Midbrain (tissue), 1 donor: ENCODE measurements around the gene OXNAD1.
"Not testable (repeated sequence)": the region's sequence is repeated elsewhere in the genome, so short reads cannot be mapped to it uniquely, and the experiment has no call there.

Source experiments
- DNase-seq: peaks from one replicate; lab custom pipeline; 2025; lab: John Stamatoyannopoulos, UW

OXNAD1 gene

DNA sequence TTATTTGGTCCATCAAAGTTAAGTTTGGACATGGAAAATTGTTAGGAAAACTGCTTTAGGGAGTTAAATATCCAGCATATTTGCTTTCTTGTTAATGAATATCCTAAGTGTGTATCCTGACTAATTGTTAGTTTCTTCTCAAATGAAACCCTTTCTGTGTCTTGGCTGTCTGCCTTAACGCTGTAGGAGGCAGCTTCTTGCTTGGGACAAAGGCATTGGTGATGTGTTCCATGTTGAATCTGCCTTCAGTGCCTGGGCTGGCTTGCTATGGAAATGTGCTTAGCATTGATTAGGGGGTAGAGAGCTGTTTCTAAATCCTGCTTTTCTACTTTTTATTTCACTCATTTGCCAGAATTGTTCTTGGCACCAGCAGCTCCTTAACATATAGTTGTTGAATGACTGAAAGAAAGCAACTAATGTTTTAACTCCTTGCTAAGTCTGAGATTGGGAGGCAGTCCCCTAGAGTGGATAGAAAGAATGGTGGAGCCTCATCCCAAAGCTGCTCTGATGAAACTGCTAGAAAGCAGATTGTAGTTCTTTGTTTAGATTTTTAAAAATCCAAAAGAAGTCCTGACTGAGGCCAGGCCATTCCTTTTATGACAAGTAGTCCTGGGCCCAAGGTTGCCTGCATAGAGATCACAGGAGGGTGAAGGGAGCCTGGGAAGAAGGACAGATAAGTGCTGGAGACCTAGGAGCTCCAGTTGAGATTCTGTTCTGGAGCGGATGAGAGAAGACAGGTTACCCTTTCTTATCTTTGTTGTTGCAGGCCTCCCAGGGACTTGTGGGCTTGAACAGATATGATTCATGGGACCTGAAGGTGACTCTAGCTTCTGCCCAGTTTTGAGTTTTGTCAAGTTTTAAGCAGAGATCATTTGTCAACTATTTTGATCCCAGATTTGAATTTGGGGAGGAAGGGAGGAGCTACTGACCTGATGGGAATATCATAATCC lies 39.3 kb downstream of the OXNAD1 start:
- peak; percentile 15 for DNase-seq

DNA sequence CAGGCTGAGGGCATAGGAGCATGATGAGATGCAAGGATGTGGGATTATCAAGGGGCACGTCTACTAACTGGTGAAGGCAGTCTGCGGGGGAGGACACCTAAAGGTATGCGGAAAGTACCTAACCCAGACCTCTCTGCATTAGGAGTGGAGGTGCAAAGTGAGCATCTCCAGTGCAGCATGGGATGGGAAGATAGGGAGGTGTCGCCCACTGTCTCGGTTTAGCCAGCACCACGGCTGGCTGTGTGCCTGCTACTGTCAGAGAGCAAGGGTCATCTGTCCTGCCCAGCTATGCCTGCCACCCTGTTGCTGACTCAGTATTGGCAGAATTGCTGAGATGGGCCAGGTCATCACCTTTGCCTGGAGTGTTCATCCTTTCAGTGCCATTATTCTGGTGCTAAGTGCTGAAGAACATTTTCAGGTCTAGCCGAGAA lies 40.1 kb downstream of the OXNAD1 start:
- DNase-seq: no peak

DNA sequence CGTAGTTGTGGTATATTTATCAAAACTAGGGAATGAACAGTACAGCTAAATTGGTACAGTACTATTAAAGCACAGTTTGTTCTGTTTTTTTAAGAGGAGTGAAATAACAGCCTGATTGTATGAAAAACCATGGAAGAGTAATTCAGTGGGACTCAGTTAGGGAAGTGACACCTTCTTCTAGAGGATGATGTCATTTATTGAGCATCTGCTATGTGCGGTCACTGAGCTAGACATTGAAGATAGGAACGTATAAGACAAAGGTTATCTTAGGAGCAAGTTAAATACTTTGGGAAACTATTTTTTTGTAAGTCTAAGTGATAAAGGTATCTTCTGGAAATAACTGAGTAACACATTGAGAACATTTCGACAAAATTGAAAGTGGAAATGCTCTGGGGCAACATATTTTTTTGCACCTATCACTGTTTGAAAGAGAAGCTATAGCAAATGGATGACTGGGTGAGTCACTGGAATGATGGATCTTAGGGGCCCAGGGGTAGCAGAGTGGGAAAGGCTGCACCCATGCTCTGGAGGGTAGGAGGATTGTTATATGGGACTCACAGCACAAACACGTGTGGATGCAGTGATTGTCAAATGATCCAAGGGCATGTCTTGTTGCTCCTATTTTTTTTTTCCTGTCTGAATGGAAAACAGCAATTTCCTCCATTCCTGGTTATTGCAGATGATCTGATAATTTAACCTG lies 43.0 kb downstream of the OXNAD1 start:
- no peak for DNase-seq

DNA sequence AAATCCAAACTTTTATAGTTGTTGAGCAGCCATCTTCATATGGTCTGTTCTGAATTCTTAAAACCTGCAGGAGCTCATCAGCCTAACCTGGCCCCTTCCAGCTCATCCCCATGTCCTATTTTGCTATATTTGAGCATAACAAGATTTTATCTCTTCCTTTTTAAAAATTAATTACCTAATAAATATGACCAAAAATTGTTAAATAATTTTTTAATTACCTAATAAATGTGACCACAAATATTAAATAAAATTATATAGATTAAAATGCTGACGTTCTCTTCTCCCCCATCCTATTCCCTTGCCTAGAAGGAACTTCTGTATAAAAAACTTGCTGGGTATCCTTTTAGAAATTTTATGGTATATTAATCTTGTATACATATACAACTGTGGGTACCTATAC lies 43.7 kb downstream of the OXNAD1 start:
- DNase-seq: no peak

DNA sequence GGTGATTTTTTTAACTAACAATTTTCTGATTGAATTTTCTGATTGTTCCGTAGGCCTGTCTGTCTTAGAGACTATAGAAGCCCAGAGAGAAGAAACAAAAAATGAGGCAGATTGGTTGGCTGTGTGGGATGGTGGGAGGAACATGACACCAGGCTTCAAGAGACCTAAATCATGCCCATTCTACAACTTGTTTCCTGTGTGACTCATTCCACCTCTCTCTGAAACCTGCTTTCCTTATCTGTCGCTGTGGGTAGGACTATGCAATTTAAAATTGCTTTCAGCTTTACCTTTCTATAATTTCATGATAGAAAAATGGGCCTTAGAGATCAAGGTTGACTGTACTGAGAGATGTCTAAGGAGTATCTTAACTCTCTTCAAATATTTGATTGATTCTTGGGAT lies 44.5 kb downstream of the OXNAD1 start:
- DNase-seq: no peak

DNA sequence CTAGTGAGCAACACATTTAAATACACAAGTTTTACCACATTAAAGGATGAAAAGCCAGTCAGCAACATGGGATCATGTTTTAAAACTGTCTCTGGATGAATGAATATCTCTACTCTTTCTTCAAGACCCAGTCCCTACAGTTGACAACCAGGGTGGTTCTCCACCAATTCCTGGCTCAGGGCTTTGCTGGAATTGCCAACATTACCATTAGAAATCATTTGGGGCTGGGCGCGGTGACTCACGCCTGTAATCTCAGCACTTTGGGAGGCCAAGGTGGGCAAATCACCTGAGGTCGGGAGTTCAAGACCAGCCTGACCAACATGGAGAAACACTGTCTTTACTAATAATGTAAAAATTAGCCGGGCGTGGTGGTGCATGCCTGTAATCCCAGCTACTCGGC lies 45.5 kb downstream of the OXNAD1 start:
- DNase-seq: not testable (repeated sequence)

DNA sequence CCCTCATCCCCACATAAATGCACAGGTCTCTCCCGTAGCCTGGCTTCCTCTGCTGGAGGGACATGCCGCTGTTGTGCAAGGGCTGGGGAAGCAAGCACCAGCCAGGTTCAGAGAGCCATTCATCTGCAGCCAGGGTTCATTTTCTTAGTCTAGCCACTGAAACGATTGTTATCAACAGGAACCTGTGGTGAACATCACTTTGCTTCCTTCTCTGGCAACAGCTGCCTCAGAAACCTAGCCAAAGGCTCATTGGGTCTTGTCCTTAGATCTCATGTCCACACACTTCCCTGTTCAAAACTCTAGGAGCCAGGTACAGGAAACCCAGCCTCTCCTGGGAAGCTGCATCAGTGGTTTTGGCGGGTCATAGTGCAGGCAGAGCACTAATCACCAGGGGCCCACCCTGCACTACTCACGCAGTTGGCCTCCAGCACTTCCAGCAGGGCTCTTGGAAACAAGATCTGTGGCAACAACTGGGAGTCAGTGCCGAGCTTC lies 47.0 kb downstream of the OXNAD1 start:
- DNase-seq: no peak

DNA sequence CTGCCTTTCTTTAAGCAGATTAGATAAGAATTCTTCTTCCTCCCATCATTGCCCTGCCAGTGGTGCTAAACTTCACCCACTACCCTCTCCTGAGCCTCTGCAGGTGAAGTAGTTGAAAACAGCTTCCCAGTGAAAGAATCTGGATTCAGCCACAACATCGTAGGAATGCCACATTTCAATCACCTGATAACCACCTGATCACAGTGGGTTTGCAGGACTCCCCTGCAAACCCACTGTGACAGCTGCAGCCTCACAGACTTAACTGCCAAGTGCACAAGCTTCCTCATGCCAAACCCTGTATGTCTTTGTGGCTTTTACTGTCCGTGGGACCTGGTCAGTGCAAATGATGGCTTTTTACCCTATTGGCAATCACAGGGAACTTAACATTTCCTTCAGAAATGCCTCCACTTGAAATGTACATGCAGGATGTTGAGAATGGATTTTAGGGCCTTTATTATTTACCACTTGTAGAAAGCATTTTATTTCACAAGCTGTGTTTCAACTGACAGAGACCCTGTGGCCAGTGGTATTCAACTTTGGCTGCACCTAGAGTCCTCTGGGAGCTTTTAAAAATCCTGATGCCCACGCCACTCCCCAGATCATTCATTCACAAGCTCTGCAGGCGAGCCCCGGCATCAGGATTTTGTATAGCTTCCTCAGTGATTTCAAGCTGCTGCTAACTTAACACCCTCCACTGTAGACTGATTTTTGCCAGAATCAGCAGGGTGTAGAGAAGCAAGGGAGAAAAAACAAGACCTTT lies 49.1 kb downstream of the OXNAD1 start:
- DNase-seq: no peak

DNA sequence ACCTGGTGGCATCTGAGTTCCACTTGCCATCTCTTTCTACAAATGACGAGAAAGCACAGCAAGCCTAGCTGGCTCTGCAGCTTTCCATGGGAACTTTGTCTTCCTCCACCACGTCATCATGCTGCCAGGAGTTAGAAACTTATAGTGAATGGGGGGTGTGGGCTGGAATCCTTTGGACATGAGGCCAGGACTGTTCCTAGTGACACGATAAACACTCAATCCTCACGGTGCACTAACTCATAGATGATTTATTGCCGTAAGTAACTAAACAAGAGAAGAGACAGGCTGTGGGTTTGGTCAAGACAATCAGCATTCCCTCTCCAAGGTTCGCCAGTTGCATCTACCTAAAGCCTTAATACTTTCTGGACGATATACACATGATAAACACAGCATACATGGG lies 50.6 kb downstream of the OXNAD1 start:
- DNase-seq: no peak

DNA sequence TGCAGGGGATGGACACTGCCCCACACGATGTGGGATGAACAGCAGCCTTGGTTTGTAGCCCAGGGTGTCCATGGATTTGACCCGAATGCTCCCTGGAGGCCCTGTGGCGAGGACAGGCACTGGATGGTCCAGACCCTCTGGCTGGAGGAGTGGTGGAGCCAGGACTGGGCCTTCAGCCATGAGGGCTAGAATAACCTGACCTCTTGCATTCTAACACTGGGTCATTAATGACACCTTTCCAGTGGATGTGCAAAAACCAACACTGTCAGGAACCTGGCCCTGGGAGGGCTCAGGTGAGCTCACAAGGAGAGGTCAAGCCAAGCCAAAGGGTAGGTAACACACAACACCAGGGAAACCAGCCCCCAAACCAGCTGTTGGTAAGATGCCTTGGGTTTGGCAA lies 51.4 kb downstream of the OXNAD1 start:
- DNase-seq: no peak

DNA sequence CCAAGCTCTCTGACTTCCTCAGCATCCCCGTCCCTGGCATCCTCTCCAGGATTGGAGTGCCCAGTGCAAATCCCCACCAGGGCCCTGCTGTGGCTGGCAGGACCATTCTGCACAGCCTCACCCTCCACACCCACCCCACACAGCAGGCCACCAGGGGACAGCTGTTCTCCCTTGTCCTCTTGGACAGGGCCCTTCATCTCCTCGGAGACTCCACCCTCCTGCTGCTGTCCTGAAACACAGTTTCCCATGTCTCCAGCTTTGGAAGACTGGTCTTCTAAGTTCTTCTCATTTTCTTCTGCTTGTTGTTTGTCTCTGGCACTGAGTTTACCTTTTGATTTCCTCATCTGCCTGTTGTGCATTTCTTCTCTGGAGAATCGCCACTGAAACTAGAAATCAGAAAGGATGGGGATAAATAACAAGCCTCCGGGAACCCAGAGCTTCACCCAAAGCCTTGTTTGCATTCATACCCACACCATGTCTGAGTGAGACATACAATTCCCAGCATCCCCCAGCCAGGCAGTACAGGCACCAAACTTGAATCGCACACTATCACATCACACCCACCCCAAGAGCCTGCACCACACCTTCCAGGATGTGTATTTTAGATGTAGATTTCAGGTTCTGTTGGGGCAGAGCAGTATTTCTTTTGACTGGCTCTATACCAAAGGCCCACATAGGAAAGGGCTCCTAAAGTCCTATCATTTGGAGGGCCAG lies 52.0 kb downstream of the OXNAD1 start:
- DNase-seq: no peak

DNA sequence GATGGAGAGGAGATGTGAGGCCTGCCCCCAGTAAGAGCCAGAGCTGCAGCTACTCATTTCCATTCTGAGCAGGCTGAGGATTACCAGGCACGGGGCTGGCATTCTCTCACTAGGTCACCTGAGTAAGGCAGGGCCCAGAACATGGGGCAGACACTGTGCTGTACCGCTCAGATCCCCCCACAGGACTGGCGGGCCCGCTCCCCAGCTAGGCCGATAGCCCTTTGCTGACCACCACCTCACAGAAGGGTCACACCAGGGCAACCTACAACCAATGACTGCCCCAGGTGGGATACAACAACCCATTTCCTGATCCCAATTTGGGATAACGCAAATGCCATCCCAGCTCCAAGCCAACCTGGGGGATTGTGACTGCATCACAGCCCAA lies 52.5 kb downstream of the OXNAD1 start:
- DNase-seq: no peak

DNA sequence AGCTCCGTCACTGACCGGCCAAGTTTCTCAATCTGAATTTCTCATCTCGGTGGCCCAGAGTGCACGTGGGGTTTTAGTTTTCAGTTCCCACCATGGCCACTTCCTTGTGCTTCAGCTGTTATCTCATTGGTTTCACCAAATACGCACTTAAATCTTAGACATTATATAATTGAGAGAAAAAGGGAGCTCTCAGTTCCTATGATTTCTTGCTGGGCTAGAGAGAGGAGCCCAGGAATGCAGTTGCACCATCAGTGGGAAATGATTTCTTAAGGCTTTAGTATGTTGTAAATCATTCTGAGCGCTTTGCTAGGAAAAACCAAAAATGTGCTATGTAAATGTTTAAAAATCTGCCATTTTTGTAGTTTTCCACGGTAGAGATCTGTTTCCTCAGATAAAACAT lies 53.2 kb downstream of the OXNAD1 start:
- DNase-seq: no peak

DNA sequence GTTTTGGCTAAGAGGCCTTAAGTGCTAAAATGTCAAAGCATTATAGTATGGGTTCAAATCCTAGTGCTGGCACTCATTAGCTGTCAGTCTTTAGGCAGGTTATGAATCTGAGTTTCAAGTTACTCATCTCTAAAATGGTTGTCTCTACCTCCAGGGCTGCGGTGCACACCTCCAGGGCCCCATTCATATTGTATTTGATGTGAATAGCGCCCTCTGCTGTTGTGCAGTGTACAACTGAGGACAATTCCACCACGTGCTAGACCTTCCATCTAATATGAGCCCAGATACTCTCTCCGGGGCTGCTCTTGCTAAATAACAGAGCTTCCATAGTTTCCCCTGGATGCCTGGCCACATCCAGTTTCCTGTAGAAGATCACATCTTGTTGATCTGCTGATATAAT lies 54.3 kb downstream of the OXNAD1 start:
- DNase-seq: no peak

DNA sequence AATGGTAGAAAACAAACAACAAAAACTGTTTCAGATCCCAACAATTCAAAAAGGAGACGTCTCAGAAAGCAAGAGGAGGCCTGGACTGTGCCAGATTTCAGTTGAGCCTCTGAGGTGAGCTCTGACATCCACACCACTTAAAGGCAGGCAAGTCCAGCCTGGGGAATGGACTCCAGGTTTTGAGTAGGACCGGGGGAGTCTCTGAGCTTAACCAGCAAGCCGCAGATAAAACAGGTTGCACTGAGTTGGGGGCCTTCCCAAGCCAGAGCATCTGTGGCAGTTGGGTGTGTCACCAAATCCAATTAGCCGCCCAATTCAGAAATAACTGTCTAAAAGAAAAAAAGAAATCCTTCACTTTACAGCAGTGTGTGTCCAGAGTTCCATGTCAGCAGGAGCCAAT lies 54.7 kb downstream of the OXNAD1 start:
- DNase-seq: no peak

DNA sequence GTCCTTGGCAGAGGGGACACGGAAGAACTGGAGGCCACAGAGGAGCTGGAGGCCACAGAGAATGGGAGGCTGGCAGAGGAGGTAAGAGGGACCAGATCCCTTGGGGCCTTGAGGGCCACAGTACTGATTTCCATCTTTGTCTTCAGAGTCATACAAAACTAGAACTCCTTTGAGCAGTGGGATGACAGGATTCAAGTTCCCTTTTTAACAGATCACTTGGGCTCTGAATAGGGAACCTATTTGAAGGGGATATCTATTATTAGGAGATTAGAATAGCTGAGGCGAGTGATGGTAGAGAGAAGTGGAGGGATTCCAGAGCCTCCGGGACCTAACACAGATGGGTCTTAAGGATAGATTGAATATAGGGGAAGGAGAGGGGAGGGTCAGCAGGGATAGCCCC lies 55.7 kb downstream of the OXNAD1 start:
- DNase-seq: no peak

DNA sequence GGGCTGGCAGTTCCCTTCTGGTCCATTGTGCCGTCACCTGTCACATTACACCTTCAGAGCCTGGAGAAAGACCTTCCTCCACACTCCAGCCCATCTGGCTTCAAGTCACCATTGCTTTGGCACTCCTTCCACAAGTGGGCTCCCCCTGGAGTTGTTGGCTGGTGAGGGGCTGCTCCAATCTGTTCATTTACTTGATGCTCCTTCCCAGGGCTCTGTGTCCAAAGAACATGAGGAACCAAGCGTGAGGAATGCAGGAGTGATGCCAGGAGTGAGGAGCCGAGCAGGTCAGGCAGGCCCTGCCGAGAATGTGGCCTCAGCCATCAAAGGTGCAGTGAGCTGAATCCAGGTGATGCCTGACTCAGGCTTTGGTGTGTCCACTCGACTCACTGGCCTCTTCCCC lies 57.2 kb downstream of the OXNAD1 start:
- DNase-seq: no peak

DNA sequence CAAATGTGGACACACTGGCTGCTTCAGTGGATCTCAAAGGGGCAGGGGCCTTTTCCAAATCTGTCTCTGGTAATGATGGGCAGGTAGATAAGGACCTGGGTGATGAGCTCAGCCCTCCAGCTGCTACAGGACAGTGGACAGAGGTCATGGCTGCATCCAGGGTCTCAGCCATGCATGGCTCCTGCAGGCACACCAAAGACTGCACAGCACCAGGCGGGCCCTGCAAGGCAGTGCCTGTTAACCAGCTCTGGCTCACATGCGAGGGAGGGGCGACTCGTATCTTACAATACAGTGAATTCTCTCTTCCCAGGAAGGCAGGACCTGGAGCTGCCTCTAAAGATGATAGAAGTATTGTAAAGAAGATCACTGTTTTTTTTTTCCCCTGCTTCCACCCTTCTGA lies 58.7 kb downstream of the OXNAD1 start:
- DNase-seq: no peak

DNA sequence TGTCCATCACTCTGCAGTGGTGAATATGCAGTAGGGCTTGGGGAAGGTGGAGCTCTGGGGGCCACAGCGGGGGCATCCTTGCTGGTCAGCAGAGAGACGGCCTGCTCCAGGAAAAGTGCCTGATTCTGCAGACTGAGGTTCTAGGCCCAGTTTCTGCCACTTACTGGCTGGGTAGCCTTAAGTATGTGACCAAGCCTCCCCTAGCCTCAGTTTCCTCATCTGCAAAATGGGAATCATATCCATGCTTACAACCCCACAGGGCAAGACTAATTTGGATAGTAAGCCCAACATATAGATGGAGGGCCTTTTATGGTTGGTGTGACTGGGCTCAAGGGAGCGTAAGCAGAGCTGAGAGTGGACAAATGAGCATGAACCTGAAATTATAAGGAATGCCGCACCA lies 60.8 kb downstream of the OXNAD1 start:
- DNase-seq: no peak

DNA sequence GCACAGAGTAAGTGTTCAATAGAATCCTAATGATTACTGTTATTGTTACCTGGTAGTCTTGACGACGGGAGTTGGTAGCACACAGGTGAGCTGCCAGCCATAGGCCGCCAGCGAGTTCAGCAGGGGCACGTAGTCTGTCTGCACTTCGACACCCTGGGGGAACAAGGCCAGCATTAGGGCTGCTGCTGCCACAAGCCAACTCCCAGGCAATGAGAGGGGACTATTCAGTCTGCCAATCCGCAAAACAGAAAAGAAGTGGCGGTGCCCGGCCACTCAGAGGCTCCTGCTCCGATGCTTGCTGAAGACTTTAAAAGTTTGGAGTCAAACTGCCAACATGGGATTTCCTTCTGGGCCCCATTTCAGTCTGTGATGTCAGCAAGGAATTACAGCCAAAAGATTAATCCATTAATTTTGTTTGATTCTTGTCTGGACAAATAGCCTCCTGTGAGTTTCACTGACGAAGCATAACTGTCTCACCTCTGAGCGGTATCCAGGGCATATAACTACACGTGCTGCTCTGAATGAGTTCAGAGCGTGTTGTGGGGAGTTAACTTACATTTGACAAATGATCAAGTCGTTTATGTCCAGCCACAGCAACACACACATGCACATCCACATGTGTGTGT lies 61.8 kb downstream of the OXNAD1 start:
- DNase-seq: no peak

DNA sequence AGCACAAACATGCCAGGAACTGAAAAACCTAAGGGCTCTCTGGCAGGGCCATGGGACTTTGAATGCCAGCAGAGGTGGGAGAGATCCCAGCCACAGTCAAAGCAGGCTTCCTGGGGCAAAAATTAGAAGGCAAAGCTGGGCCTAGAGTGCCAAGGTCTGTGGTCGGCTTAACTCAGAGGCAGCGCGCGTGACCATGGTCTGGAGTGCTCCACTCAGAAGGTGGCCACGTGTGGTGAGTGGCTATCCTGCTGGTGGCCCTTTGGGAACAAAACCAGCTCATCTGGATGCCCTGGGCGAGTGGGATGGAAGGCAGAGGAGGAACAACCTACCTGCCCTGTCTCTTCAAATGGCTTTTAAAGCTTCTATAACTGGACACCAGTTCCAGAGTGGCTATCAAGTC lies 63.1 kb downstream of the OXNAD1 start:
- DNase-seq: no peak
